Mammary epithelial cell (primary cell): Measurements from ENCODE around the gene MAL.

Experiments
- CTCF ChIP-seq, 2 donors: IDR thresholded peaks in 1 of 2; conservative IDR thresholded peaks in 1 of 2; 2 replicates each; pipeline ENCODE4 v1.5.1; 2011 to 2012; ENCODE audit warnings: inconsistent platforms in 2 of 2, low read length in 2 of 2, mild to moderate bottlenecking in 2 of 2, control low read depth in 1 of 2, low read depth in 1 of 2; ENCODE audit not compliant: insufficient read depth in 1 of 2; ENCODE audit errors: extremely low read depth in 1 of 2
- EZH2 ChIP-seq: IDR thresholded peaks from 2 replicates; pipeline ENCODE4 v1.6.1; 2012; ENCODE audit warnings: low read length, inconsistent platforms, borderline replicate concordance

- TF ChIP-seq CTCF (conservative IDR thresholded peaks at IDR 0.05 in 1 of 2, IDR thresholded peaks at IDR 0.05 in 1 of 2; ENCODE audit: extremely low read depth in 1 of 2, insufficient read depth in 1 of 2, low read depth in 1 of 2, low read length in 2 of 2) (no peak), EZH2 (no peak)
Observed at GRCh38 chr2:94994914-94995552, 30.5 kb upstream of the MAL start.
